Measurements from ENCODE around the gene ZNF605. TPM values are rescaled to one million over a fixed set of nuclear protein-coding genes. Genes with fewer than 3 reads are reported as not detected.
"Not testable (repeated sequence)": the region's sequence is repeated elsewhere in the genome, so short reads cannot be mapped to it uniquely, and the experiment has no call there.

The ZNF605 gene
- total and polyA plus RNA-seq, 12 donors = 2.7 to 16.3 (median 8.1) TPM

DNA sequence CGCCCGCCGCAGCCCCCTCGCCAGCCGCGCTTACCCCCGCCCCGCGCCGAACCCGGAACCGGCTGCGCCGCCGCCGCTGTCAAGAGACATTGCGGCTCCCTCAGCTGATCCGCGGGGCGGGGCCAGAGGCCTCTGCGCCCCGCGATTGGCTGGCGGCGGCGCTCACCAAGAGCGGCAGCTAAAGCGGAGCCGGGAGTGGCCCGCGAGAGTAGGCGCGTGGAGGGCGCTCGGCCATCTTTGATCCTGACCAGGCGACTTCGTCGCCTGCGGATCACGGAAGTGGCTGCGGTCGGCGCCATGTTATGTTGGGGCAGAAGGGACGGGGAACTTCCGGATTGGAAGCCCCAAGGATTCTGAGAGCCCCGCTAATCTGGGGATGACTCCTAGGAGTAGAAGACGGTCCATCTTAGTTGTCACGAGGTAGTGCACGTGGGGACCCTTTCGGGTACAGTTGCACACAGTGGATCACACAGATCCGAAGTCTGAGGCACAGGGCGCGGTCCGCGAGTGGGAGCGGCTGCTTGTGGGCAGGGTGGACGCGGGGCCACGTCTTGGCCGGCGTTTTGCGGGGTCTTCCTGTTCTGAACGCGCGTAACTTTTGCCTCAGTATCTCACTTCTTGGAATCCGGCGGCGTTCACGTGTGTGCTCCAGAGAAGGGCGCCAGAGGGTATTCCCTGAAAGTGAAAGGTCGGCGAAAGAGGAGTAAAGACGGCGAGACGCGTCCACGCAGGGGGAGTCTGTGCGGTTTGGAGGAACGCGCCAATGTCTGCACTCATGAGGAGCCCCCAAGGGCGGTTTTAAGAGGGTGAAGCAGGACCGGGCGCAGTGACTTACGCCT is 68.4 kb downstream of the ZNF605 start, which contains the start of gene CHFR:
CHFR (minus strand) TSS at position 93 of the 839 bp plus-strand sequence. CDS start 277 bp downstream, outside the sequence.
- Histone ChIP-seq H3K36me3 (replicated peaks in 1 of 2) (peaks cover 0 to 9% of the 10 kb centered on the region in 2 donors), H3K4me1 (replicated peaks in 1 of 2) (peaks cover 0 to 9% of the 10 kb centered on the region in 2 donors), H3K27ac (peak within 1 kb of the TSS; percentile 81 to 97 (median 96)), H3K4me3 (peak within 1 kb of the TSS; percentile 14 to 87 (median 66)), H3K9me3 (replicated peaks in 1 of 3) (no peaks in the 10 kb centered on the region), H3K27me3 (no peaks in the 10 kb centered on the region)
- intact Hi-C loops (cut with DNase I) = no loop called here
- DNase-seq = peak; percentile 95 to 98 (median 98)
- no peak for TF ChIP-seq CTCF (IDR thresholded peaks at IDR 0.05)
- peak; percentile 19 to 73 for TF ChIP-seq POLR2A (IDR thresholded peaks at IDR 0.05)
- WGBS, 4 donors = 1 to 3% (median 1%) methylated on average over 28 to 84 of the region's 84 CpGs

- peak overlapping the region in 3 of 4 donors; percentile 60 to 87 (median 72) for H3K4me3 ChIP-seq
- peaks cover 0 to 9% of the 10 kb centered on the region in 2 donors for H3K36me3 ChIP-seq (replicated peaks in 1 of 2)
- intact Hi-C loops (cut with DNase I) = no loop called here
- H3K27ac ChIP-seq = peak overlapping the region in 4 of 5 donors; percentile 62 to 97 (median 80)
- peak in 6 of 7 donors; percentile 25 to 47 (median 30) for DNase-seq
- TF ChIP-seq POLR2A (IDR thresholded peaks at IDR 0.05) (no peak), CTCF (IDR thresholded peaks at IDR 0.05) (no peak)
- no peaks in the 10 kb centered on the region for H3K27me3 ChIP-seq
- 7 to 33% (median 17%) methylated on average over 15 to 63 of the region's 64 CpGs for WGBS, 4 donors
- H3K9me3 ChIP-seq (replicated peaks in 1 of 3) = no peaks in the 10 kb centered on the region
- peaks cover 0 to 9% of the 10 kb centered on the region in 2 donors for H3K4me1 ChIP-seq (replicated peaks in 1 of 2)
Measured at GRCh38 chr12:132886529-132887477, 69.3 kb downstream of the ZNF605 start.

DNA sequence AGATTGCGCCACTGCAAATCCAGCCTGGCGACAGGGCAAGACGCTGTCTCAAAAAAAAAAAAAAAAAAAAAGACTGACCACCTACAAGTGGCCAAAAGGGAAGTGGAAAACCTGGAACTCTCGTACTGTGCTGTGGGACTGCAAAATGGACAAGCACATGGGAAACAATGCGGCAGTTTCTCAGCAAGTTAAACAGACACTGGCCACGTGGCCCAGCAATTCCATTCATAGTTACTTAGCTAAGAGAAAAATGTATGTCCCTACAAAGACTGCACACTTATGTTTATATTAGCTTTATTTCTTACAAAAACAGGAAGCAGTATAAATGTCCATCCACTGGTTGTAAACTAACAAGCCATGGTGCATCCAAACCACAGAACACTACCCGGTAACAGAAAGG is 74.3 kb downstream of the ZNF605 start:
- no peak for DNase-seq
- WGBS, 4 donors = 70 to 88% (median 82%) methylated on average over 7 of the region's 7 CpGs
- Histone ChIP-seq H3K4me3 (no peak overlapping the region), H3K36me3 (replicated peaks in 1 of 2) (peaks cover 0 to 15% of the 10 kb centered on the region in 2 donors), H3K4me1 (replicated peaks in 1 of 2) (peaks cover 0 to 8% of the 10 kb centered on the region in 2 donors), H3K27ac (no peak overlapping the region), H3K27me3 (no peaks in the 10 kb centered on the region), H3K9me3 (replicated peaks in 1 of 3) (no peaks in the 10 kb centered on the region)
- intact Hi-C loops (cut with DNase I) = no loop called here
- TF ChIP-seq POLR2A (IDR thresholded peaks at IDR 0.05) = no peak

GRCh38 chr12:132874620-132875019 is 81.5 kb downstream of the ZNF605 start:
- H3K36me3 ChIP-seq (replicated peaks in 1 of 2) = peaks cover 0 to 68% of the 10 kb centered on the region in 2 donors
- H3K9me3 ChIP-seq (replicated peaks in 1 of 3); intact Hi-C loops (cut with DNase I); H3K27ac ChIP-seq; DNase-seq; H3K27me3 ChIP-seq; H3K4me3 ChIP-seq; H3K4me1 ChIP-seq (replicated peaks in 1 of 2): not testable (repeated sequence)
- 87 to 97% (median 91%) methylated on average over 15 to 21 of the region's 21 CpGs for WGBS, 4 donors

- Histone ChIP-seq H3K36me3 (replicated peaks in 1 of 2) (peaks cover 0 to 72% of the 10 kb centered on the region in 2 donors), H3K27ac (no peak overlapping the region), H3K4me1 (replicated peaks in 1 of 2) (no peaks in the 10 kb centered on the region), H3K4me3 (no peak overlapping the region), H3K27me3 (no peaks in the 10 kb centered on the region), H3K9me3 (replicated peaks in 1 of 3) (no peaks in the 10 kb centered on the region)
- 90 to 97% (median 96%) methylated on average over 9 to 11 of the region's 11 CpGs for WGBS, 4 donors
- TF ChIP-seq CTCF (IDR thresholded peaks at IDR 0.05) (no peak), POLR2A (IDR thresholded peaks at IDR 0.05) (no peak)
- no peak for DNase-seq
- intact Hi-C loops (cut with DNase I) = no loop called here
Measured at GRCh38 chr12:132874175-132874574, 81.9 kb downstream of the ZNF605 start.
